ENCODE results near the gene FAT1. TPM values are rescaled to one million over a fixed set of nuclear protein-coding genes. Genes with fewer than 3 reads are reported as not detected.

FAT1 gene
- total and polyA plus RNA-seq, 2 donors (not counting 3 experiments of a cell fraction or from before 2014, with no cell fraction given) = 9.2 to 9.8 TPM

DNA sequence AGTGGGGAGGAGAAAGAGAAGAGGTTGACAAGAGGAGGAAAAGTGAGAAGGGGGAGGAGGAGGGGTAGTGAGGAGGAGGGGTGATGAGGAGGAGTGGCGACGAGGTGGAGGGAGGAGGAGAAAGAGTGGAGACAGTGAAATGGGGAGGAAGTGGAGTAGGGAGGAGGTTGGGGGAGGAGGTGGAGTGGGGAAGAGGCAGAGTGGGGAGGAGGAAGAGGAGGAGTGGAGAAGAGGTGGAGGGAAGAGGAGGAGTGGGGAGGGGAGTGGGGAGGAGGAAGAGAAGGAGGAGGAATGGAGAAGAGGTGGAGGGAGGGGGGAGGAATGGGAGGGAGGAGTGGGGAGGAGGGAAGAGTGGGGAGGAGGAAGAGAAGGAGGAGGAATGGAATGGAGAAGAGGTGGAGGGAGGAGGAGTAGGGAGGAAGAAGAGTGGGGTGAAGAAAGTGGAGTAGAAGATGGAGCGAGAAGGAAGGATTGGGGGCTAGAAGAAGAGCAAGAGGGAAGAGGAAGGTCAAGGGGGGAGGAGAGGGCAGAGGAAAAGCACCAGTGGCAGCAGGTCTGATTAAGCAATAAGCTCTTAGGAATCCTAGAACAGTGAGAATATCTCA is 118.3 kb downstream of the FAT1 start:
- CTCF ChIA-PET = no interaction called here
- no TSS peak for BruUV-seq (replicated peaks)
- dilution Hi-C loops (cut with MboI; ENCODE audit: extremely low pct_ligation_motif_present, low sequenced_read_pairs) = no loop called here
- no peaks in the 10 kb centered on the region for H3K27me3 ChIP-seq (ENCODE audit: control insufficient read depth in 2 of 2, insufficient read depth in 2 of 2, low read length in 2 of 2)
- intact Hi-C loops (cut with micrococcal nuclease) = no loop called here
- FAIRE-seq = no peak
- H2AFZ ChIP-seq (ENCODE audit: low read depth, low read length) = no peak overlapping the region
- H3K79me2 ChIP-seq (ENCODE audit: control insufficient read depth, insufficient read depth, low read length) = no peaks in the 10 kb centered on the region
- H4K20me1 ChIP-seq (replicated peaks; ENCODE audit: control insufficient read depth, extremely low read depth, insufficient read depth, low read length) = no peaks in the 10 kb centered on the region
- H3K4me1 ChIP-seq (ENCODE audit: control insufficient read depth, extremely low read depth, insufficient read depth, low read length) = no peaks in the 10 kb centered on the region
- no peak overlapping the region for H3K4me2 ChIP-seq (ENCODE audit: insufficient read depth, low read length)
- no peak for TF ChIP-seq POLR2AphosphoS5 (IDR thresholded peaks at IDR 0.05; ENCODE audit: insufficient read depth, low read depth, low read length)
- no peak for TF ChIP-seq FOS (IDR thresholded peaks at IDR 0.05; ENCODE audit: borderline replicate concordance, insufficient read depth, low read length)
- no peak for TF ChIP-seq GATA2 (IDR thresholded peaks at IDR 0.05; ENCODE audit: insufficient read depth, insufficient read length, low read depth, low read length)
- no peak for TF ChIP-seq JUN (IDR thresholded peaks at IDR 0.05; ENCODE audit: borderline replicate concordance, insufficient read depth, insufficient read length, low read depth)
- no peak for TF ChIP-seq POLR2A (IDR thresholded peaks at IDR 0.05; ENCODE audit: low read depth, low read length)
- TF ChIP-seq MYC (IDR thresholded peaks at IDR 0.05; ENCODE audit: low read depth, low read length) = no peak
- no peak for TF ChIP-seq CTCF (IDR thresholded peaks at IDR 0.05; ENCODE audit: extremely low read depth in 1 of 2, insufficient read depth in 1 of 2, low read depth in 1 of 2, low read length in 2 of 2)
- no peak for TF ChIP-seq EZH2 (IDR thresholded peaks at IDR 0.05; ENCODE audit: borderline replicate concordance, low read depth, low read length, severe bottlenecking)
- TF ChIP-seq, protein P1, sequence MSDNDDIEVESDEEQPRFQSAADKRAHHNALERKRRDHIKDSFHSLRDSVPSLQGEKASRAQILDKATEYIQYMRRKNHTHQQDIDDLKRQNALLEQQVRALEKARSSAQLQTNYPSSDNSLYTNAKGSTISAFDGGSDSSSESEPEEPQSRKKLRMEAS (IDR thresholded peaks at IDR 0.05; ENCODE audit: insufficient read depth, insufficient read length) = no peak
- H3K27ac ChIP-seq (ENCODE audit: insufficient read depth, low read depth, low read length) = no peak overlapping the region
- H3K4me3 ChIP-seq (replicated peaks in 1 of 3; ENCODE audit: insufficient read depth in 1 of 3, low read depth in 1 of 3, low read length in 3 of 3) = no peak overlapping the region
- no peaks in the 10 kb centered on the region for H3K9me1 ChIP-seq (replicated peaks; ENCODE audit: control insufficient read depth, extremely low read depth, insufficient read depth, low read length)
- peaks cover 3% of the 10 kb centered on the region for H3K9me3 ChIP-seq (replicated peaks; ENCODE audit: control insufficient read depth, insufficient read depth, low read length)
- POLR2A ChIA-PET = no interaction called here
- DNase-seq (ENCODE audit: low read depth, low spot score) = no peak
- H3K9ac ChIP-seq (replicated peaks; ENCODE audit: extremely low read depth, insufficient read depth, low read length) = no peak overlapping the region
- no peaks in the 10 kb centered on the region for H3K36me3 ChIP-seq (ENCODE audit: control insufficient read depth in 2 of 2, extremely low read depth in 1 of 2, insufficient read depth in 2 of 2, low read length in 2 of 2)
